ENCODE measurements around the gene ARAP2.

The ARAP2 gene, protein sequence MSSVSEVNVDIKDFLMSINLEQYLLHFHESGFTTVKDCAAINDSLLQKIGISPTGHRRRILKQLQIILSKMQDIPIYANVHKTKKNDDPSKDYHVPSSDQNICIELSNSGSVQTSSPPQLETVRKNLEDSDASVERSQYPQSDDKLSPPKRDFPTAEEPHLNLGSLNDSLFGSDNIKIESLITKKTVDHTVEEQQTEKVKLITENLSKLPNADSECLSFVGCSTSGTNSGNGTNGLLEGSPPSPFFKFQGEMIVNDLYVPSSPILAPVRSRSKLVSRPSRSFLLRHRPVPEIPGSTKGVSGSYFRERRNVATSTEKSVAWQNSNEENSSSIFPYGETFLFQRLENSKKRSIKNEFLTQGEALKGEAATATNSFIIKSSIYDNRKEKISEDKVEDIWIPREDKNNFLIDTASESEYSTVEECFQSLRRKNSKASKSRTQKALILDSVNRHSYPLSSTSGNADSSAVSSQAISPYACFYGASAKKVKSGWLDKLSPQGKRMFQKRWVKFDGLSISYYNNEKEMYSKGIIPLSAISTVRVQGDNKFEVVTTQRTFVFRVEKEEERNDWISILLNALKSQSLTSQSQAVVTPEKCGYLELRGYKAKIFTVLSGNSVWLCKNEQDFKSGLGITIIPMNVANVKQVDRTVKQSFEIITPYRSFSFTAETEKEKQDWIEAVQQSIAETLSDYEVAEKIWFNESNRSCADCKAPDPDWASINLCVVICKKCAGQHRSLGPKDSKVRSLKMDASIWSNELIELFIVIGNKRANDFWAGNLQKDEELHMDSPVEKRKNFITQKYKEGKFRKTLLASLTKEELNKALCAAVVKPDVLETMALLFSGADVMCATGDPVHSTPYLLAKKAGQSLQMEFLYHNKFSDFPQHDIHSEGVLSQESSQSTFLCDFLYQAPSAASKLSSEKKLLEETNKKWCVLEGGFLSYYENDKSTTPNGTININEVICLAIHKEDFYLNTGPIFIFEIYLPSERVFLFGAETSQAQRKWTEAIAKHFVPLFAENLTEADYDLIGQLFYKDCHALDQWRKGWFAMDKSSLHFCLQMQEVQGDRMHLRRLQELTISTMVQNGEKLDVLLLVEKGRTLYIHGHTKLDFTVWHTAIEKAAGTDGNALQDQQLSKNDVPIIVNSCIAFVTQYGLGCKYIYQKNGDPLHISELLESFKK (N-terminal part only)

DNA sequence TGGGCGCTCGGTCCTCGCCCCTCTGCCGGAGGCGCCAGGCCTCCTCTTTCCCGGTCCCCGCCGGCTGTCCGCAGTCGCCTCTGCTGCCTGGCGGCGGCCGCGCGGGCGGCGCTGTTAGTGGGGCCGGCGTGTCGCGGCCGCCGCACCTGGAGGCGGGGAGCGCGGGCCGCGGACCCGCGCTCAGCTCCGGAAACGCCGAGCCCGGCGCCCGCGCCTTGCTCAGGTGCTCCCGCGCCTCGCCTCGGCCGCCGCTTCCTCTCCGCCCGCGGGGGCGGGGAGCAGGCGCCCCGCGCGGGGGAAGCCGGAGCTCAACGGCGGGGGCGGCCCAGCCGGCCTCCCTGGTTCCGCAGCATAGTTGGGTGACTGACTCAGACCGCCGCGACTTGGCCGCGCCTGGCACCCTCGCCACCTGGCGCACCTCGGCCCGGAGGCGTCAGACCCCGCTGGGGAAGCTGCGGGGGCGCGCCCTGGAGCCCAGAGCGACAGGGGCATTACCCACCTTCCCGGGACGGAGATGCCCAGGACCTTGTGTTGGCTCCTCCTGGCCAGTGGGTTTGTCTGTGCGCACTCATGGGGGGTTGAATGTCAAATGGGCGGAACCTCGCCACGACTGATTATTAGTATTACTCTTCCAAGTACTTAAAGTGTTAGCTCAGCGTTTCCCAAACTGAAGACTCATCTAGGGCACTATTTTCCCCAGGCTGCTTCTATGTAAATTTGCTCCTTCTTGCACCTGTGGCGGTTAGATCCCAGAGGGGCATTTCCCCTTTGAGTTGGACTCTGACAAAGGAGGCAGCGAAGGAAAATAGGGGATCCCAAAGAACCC lies at the start of gene ARAP2:
Gene ARAP2, minus strand, starts transcription at position 258 of the 826 bp plus-strand sequence. CDS start 15,028 bp downstream, outside the sequence.
- DNase-seq, result peak; percentile 79

DNA sequence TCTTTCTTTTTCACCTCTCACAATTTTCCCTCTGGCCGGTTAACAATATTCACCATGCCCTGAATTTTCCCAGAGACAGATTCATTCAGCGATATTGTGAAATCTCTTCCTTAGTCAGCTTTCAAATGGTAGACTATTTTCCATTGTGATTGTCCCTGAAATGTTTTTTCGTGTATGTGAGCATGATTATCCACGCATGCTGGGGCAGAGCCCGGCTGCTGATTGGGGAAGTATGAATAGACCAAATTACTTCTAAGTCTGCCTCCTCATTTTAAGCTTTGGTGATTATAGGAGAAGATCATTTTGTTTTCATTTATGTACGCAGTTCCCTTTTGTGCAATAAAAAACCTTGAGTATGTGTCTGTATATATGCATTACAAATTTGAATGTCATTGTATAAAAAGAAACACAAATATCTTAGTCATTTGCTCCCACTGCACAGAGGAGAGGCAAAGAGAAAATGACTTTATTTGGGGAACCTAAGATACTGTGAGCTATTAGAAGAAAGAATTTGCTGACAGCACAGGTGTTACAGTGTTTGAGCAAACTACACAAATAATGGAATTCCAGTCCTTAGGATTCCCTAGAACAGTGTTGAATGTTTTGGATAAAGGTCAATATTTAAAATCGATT lies 48.4 kb upstream of the ARAP2 start:
- no peak for DNase-seq

DNA sequence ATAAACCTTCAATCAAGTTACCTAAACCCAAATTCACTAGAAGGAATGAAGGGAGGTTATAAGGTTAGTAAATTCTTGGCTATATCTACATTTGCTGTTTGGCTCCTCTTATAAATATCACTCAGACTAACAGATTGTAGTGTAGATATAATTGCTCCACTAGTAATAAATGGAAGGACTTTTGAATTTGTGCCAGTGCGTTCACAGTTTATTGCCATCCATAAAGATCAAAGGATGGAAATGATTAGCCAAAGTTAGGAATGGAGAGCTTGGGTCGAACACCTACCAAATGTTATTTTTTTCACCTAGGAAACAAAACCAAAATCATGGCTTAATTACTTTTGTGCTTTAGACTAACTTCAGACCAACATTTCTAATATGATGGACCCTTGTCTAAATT lies 46.3 kb upstream of the ARAP2 start:
- no peak for DNase-seq

DNA sequence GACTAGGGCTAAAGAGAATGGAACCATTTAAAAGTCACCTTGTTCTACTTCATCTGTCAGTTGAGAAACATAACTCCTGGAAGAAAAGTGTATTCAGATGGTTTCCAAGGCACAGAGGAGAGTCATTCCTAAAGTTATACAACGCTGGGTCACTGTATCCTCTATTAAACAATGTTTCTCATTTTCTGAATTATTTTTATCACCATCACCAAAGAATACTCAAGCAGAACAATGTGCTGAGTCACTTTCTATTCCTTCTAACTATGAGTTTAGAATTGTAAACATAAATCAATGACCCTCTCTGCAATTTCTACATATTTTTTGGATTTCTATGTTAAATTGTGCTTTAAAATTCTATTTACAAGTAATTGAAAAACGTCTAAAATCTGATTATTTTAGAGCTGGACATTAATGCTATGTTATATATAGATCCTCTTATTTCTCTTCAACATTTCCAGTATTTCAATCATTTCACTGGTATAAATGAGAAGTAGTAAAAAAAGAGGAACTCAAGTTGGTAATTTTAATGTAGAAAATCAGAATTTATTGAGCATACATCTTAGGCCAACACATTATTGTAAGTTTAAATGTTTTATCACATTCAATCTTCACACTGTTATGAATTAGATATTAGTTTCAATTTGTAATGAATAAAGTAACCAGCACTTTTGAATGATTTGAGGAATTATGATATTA lies 44.6 kb upstream of the ARAP2 start:
- no peak for DNase-seq

DNA sequence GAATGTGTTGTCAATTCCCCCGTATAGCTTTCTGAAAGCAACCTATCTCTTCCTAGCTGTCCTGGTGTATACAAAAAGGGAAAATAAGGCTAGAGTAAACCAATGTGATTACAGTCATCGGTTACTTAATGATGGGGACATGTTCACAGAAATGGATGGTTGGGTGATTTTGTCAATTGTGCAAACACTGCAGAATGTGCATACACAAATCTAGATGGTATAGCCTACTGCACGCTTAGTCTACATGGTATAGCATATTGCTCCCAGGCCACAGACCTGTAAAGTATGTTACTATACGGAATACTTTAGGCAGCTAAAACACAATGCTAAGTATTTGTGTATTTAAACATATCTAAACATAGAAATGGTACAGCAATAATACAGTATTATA lies 42.2 kb upstream of the ARAP2 start:
- DNase-seq, result no peak

DNA sequence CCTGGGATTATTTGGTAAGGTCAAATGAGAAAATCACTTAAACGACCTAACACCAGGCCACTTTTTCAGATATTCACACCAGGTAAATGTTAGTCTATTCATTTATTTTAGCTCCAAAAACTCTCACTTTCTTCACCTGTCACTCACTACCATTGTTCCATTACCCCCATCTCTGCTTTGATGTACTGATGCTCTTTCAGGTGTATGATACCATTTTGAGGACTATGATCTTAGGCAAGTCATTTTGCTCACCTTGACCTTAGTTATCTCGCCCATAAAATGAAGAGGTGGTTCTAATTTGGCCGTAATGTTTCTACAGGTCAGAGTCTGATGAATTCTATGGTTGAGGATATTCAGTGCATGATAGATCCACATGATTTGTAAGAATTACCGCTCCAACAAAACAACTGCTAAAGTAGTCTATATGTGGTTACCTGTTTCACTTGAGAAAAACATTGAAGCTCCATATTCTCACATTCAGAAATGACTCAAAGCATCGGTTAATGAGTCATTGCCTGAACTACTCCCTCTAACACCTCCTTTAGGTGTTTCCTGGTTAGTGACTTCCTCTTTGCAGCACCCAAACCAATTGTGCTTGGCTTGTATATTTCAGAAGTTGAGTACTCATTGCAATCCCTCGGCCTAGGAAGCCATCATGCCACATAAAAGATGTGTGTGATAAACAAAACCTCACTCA lies 41.6 kb upstream of the ARAP2 start:
- DNase-seq, result peak; percentile 88

DNA sequence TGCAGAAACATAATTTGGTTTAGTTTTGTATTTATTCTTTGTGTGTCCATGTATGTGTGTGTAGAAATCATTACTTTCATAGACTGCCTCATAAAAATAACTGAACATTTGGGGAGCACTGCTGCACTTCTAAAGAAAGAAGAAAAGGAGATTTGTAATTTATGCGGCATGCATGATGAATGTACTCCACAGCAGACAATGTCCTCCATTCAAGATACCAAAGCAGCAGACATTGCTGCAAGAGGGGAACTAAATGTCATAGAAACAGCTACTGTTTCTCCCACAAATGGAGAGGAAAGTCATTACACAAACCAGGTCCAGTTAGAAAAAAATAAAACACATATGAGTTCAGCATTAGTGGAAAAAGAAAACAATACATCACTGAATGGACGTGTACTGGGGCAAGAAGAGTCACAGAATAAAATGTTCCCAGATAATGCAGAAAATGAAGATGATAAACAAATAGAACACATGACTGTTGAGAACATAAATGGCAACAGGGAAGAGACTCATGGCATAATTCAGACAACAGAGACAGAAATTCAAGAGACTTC lies 39.7 kb upstream of the ARAP2 start:
- no peak for DNase-seq

DNA sequence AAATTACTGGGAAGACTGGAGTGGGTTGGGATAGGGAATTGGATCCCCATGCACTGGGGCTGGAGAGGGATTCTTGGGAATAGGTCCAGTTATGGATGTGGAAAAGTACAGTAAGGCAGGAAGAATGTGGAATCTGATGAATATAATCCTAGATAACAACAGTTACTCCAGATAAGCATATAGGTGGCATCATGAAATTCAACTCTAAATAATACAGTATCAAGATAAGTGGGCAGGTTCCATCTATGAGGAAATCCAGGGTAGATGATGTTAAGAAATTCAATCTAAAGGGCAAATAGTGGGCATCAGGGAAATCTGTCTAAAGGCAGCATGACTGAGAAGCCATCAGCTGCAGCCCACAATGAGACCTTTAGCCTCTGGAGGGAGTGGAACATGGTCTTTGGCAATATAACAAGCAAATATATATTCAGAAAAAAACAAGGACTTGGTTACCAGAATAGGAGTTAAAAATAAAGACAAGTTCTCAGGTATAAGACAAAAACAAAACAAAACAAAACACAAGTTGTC lies 38.3 kb upstream of the ARAP2 start:
- DNase-seq, result no peak

DNA sequence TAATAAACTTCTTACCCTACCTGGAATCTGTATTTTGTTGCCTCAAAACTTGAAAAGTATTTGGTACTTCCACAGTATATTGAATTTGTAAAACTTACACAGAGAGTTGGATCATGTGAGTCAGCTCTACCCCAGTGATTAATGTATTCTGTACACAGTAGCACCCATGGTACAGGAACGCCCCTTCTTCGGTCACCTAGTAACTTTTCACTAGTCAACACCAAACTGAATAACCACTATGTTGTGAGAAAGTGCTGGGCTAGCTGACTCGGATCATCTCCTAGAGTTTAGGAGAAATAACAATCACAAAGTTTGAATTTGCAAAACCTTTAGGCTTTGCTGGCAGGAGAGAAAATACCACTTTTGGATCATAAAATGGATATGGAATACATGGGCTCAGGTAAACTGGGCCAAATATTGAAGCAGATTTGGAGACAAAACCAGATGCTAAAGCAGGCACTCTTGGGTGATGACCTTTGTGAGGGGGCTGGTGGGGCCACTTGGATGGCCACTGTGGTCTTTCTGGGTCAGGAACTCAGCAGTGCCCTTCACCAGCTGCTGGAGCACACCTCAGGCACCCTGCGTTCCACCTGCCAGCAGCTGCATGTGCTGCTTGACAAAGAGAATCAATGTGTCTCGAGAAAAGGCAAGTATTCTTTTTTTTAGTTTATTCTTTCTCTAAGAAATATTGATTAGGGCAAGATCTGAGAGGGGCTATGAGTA lies 37.2 kb upstream of the ARAP2 start, which contains the start of gene DTHD1:
Gene DTHD1, plus strand, starts transcription at position 233 of the 723 bp plus-strand sequence. Its CDS starts 143 bp downstream, at position 376.
- DNase-seq, result peak; percentile 71

DNA sequence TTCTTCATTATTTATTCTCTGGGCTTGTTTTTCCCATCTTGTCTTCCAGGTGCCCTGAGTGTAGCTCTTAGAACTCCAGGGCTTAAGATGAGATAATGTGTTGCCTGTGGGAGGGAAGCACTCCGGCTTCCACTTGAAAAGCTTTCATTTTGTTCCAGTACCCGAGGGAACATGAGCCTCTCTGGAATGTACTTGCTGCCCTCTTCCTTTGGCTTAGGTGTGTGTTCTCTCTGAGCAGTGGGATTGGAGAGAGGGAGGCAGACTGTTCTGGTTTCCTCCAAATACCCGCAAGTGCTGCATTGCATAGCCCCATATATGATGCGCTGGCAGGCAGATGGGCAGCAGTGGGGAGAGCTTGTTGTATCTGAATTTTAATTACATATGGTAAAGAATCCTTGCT lies 36.2 kb upstream of the ARAP2 start:
- DNase-seq, result no peak

DNA sequence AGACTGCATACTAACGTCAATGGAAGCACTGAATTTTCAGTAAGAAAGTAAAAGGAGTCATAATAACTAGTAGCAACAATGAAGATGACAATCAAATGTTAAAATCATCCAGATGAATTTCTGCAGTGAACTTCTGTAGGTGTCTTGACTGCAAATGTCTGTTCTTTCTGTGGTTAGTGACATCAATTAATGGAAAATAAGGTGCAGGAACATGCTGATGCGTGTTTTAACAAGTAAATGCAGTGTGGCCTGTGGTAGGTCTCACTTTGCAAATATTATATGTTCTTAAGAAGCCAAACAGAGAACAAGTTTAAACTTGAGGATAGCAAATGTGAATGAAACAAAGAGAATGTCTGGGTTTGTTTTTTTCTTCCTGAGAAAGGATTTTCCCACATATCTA lies 34.5 kb upstream of the ARAP2 start:
- peak; percentile 36 for DNase-seq

DNA sequence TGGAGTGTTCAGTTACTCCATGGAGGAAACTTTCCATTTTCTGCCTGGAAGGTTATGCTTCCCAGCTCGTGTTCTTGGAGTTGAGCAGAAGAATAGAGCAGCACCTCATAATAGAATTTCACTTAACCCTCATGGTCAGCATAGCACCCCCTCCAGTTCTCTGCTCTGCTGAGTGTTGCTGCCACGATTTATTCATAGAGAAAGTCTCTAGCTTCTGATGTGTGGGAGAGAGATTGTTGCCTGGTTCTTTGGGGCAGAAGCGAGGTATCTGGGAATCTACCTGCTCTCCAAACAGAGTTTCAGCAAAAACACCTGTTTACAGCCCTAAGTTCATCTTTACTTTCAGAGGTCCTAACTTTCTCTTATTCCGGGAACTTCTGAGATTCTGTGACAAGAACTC lies 33.2 kb upstream of the ARAP2 start:
- DNase-seq, result no peak

DNA sequence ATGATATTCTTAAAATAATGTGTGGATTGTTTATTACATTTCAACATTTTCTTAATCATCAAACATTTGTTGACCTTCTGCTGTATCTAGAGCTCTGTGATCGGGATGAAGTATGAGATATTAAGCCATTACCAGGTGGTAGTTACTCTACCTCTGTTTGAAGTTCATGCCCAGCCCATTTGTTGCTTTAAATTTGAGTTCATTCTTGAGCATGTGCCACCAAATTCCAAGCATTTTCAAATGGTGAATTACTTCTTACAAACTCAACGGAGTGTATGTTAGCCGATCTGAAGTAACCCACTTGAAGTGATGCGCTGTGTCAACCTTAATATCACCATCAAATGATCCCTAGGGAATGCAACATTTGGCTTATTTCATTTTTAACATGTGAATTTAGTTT lies 29.8 kb upstream of the ARAP2 start:
- DNase-seq, result no peak

DNA sequence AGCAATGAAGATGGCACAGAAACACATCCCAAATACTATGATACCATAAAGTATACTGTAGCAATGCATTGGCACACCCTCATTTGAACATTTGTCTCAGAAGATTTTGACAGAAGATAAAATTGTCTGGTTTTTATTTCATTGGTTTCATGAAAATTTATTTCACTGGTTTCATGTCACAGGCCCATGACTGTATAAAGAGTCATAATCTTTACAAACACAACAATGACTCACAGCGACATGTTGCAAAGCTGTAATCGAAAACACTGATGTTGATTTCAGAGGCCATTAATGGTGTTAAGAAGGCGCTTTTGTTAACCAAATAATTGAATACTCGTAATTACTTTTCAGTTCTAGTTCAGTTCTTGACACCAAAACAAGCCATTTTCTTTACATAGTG lies 29.0 kb upstream of the ARAP2 start:
- DNase-seq, result no peak

DNA sequence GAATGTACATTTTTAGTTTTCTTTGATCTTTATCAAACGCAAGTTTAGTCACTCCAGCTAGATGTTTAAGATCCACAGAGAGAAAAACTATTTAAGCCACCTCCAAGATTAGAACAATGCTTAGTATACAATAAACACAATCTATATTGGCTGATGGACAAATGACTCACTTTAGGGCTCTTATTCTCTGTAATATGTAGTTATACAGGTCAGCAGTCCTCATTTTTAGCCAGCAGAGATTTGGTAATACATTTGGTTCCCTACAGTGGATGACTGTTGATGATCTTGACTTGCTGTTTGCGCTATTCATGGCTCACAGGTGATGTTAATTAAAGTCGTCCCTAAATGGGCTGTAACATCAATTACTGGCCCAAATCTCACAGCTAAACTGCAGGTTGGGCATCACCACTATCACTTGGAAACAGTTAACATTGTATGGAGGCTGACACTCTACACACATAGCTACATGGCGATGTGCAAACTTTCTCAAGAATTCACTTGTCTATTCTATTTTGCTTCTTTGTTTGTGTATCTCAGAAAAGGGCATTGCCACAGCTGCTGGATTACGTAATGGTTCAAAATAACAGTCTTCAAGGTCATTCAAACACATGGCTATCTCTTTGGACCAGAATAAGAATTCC lies 25.3 kb upstream of the ARAP2 start:
- DNase-seq, result no peak

DNA sequence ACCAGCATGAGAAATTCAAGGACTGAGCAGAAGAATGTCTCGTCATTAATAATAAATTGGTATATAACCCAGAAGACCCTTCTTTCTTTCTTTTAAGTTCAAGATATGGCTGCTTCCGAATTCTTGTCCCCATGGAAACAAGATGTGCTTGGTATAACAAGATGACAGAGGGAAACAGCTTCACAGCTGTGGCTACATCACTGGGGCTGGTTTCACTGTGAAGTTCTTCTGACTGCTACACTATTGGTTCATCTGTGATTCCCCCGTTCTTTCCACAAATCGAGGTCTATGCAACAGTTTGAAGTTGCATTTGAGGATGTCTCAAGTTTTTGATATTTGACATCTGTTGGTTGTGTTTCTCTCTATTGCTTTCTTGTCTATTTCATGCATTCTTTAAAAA lies 24.8 kb upstream of the ARAP2 start:
- peak; percentile 83 for DNase-seq

DNA sequence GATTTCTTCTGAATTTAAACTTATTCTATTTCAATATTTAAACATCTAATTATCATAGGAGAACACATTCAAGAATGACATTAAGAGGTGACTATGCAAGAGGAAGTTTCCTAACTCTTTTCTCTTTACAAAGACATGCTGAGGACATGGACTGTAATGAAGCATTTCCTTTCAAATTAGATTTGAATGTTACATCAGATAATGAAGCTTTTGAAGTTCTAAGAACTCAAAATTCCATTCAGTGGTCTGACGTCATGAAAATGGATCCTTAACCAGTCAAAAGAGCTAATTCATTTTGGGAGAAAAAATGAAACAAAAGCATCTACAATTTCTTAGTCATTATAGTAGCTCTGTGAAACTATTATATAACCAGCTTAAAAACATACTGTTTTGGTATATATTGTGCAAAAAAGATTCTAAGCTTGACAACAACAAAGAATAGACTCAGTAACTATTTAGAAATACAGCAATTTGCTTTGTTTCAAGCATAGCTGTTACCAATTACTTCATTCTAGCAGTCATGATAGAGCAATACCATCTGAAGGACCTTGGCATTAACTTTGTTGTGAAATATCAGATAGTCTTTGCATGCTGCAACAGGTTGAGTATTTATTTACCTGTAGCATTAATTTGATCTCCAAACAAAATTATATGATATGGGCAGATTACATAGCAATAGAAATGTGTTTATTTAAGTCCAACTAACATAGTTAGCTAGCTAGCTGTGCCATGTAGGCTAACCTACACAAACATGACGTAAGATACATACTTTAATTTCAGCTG lies 23.4 kb upstream of the ARAP2 start:
- no peak for DNase-seq

Measured in CD4-positive, alpha-beta T cell treated with Interleukin-21 for 1 hour (primary cell).